ENCODE measurements around the gene ENG.

DNA sequence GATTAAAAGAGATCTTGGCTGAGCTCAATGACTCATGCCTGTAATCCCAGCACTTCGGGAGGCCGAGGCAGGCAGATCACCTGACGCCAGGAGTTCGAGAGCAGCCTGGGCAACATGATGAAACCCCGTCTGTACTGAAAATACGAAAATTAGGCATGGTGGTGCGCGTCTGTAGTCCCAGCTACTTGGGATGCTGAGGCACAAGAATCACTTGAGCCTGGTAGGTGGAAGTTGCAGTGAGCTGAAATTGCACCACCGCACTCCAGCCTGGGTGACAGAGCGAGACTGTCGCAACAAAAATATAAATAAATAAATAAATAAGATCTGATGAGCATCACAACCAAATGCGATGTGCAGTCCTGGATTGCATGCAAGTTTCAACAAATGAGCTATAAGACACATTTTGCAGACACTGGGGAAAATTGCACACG, 8.7 kb upstream of the ENG start:
- no peak for TF ChIP-seq POLR2A (IDR thresholded peaks at IDR 0.05)
- TF ChIP-seq, protein P1, sequence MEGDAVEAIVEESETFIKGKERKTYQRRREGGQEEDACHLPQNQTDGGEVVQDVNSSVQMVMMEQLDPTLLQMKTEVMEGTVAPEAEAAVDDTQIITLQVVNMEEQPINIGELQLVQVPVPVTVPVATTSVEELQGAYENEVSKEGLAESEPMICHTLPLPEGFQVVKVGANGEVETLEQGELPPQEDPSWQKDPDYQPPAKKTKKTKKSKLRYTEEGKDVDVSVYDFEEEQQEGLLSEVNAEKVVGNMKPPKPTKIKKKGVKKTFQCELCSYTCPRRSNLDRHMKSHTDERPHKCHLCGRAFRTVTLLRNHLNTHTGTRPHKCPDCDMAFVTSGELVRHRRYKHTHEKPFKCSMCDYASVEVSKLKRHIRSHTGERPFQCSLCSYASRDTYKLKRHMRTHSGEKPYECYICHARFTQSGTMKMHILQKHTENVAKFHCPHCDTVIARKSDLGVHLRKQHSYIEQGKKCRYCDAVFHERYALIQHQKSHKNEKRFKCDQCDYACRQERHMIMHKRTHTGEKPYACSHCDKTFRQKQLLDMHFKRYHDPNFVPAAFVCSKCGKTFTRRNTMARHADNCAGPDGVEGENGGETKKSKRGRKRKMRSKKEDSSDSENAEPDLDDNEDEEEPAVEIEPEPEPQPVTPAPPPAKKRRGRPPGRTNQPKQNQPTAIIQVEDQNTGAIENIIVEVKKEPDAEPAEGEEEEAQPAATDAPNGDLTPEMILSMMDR (IDR thresholded peaks at IDR 0.05): no peak
